Stimulated activated CD8-positive, alpha-beta memory T cell treated with anti-CD3 and anti-CD28 coated beads, Interleukin-12 subunit alpha, Interleukin-12 subunit beta, amount 100 ng/mL, for 24 hours (primary cell): ENCODE data around the gene CYP27C1.
"Not testable (repeated sequence)": the region's sequence is repeated elsewhere in the genome, so short reads cannot be mapped to it uniquely, and the experiment has no call there.

Experiments
- DNase-seq: peaks from one replicate; pipeline ENCODE4 v3.0.0-alpha.2; 2020; ENCODE audit errors: extremely low read depth

CYP27C1 gene

GRCh38 chr2:127220102-127220767, at the start of gene CYP27C1:
Gene CYP27C1, minus strand, starts transcription at chr2:127220299. Its CDS starts 29 bp downstream, at chr2:127220270.
- no peak for DNase-seq

- no peak for DNase-seq
These were observed 41.8 kb upstream of the CYP27C1 start for GRCh38 chr2:127261804-127262406.

GRCh38 chr2:127259355-127259754, 39.3 kb upstream of the CYP27C1 start:
- DNase-seq, result no peak

- DNase-seq, result no peak
These were observed 36.8 kb upstream of the CYP27C1 start for GRCh38 chr2:127256866-127257265.

GRCh38 chr2:127256381-127256780, 36.3 kb upstream of the CYP27C1 start:
- no peak for DNase-seq

GRCh38 chr2:127255721-127256120, 35.6 kb upstream of the CYP27C1 start:
- DNase-seq, result no peak

GRCh38 chr2:127255146-127255545, 35.0 kb upstream of the CYP27C1 start:
- no peak for DNase-seq

GRCh38 chr2:127254386-127254981, 34.4 kb upstream of the CYP27C1 start:
- DNase-seq, result no peak

GRCh38 chr2:127241184-127241583, 21.1 kb upstream of the CYP27C1 start:
- not testable (repeated sequence) for DNase-seq

- DNase-seq, result no peak
These were observed 19.3 kb upstream of the CYP27C1 start for GRCh38 chr2:127239395-127239794.

- not testable (repeated sequence) for DNase-seq
These were observed 17.7 kb upstream of the CYP27C1 start for GRCh38 chr2:127237768-127238167.

- no peak for DNase-seq
These were observed 15.1 kb upstream of the CYP27C1 start for GRCh38 chr2:127235082-127235702.

- DNase-seq, result no peak
These were observed 13.6 kb upstream of the CYP27C1 start for GRCh38 chr2:127233710-127234109.

GRCh38 chr2:127231130-127231865, 11.2 kb upstream of the CYP27C1 start:
- DNase-seq, result no peak

GRCh38 chr2:127229555-127229954, 9.5 kb upstream of the CYP27C1 start:
- DNase-seq, result no peak

- DNase-seq, result no peak
These were observed 8.0 kb upstream of the CYP27C1 start for GRCh38 chr2:127228102-127228501.

GRCh38 chr2:127227264-127227660, 7.2 kb upstream of the CYP27C1 start:
- DNase-seq, result not testable (repeated sequence)

- no peak for DNase-seq
These were observed 6.6 kb upstream of the CYP27C1 start for GRCh38 chr2:127226520-127227263.

GRCh38 chr2:127226132-127226519, 6.0 kb upstream of the CYP27C1 start:
- no peak for DNase-seq

- no peak for DNase-seq
These were observed 5.3 kb upstream of the CYP27C1 start for GRCh38 chr2:127225186-127225960.

- DNase-seq, result not testable (repeated sequence)
These were observed 4.0 kb upstream of the CYP27C1 start for GRCh38 chr2:127224135-127224534.
